GM19395 (cell line): Measurements from ENCODE around the gene PGA3.
"Not testable (repeated sequence)": the region's sequence is repeated elsewhere in the genome, so short reads cannot be mapped to it uniquely, and the experiment has no call there.

Source experiments
- ATAC-seq: cut with Tn5 transposase; IDR thresholded peaks from one replicate; pipeline ENCODE4 v1.9.1; 2021; ENCODE audit warnings: mild to moderate bottlenecking, moderate library complexity; ENCODE audit not compliant: unreplicated experiment

PGA3 gene

DNA sequence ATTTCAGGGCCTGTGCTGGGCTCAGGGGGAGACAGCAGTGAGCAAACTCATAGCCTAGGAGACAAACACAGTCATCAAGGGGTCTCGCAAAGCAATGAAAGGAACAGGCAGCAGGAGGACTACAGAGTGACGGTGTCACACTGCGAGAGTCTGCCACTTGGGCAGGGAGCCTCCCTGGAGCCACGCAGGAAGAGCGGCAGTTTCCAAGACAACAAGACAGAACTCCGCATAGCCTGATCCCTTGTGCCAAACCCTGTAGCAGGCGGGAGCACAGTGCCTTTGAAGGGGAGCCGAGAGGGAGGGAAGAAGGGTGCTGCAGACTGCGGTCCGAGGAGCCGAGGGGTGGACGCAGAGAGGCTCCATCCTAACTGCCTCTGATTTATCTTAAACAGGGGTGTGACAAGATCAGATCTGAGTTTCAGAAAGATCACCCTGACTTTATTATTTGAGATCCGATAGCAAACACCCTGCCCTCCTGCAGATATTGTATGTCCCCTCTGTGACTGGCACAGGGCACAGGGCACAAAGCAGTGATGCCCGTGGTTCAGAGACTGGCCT is 1.3 kb downstream of the PGA3 start:
- not testable (repeated sequence) for ATAC-seq

DNA sequence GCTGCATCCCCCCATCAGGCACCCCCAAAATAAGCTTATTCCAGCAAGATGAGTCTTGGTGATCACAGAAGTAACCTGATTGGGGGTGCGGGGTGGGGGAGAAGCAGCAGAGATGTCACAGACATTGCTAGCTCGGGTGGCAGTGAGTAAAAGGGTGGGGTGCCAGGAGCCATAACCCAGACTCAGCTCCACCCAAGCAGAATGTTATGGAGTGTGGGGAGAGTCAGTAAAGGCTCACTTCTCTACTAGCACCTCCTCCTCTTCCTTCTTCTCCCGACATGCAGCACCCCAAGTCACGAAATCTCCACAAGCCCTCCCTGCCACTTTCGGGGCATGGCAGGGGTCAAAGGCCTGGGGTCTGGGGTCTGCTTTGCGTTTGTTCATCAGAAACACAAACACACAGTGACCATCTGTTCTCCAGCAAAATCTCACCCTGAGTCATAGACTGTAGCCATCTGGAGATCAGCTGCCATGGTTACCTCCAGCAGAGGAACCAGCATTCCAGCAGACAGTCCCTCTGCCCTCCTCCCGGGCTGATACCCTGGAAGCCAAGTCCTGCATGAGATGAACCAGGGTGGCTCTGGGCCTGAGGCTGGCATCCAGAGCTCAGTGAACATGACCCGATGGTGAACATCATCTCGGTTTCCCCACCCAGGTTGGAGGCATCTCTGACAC is 4.5 kb downstream of the PGA3 start:
- not testable (repeated sequence) for ATAC-seq

DNA sequence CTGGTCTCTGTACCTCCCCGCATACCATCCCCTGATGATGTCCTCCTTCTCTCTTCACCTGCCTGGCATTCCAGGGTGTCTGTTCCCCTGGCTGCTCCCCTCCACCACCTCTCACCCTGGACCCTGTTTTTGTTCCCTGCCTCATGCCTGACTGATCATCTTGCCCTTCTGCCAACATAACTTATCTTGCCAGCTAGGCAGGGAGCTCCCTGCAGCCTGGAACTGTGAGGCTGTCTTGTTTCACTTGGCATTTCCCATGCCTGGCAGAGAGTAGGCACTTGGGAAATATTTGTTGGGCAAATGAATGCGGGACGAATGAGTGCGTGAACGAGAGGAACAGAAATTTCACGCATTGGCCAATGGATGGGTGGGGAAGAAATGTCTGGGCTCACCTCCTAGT is 7.3 kb downstream of the PGA3 start:
- ATAC-seq: not testable (repeated sequence)

DNA sequence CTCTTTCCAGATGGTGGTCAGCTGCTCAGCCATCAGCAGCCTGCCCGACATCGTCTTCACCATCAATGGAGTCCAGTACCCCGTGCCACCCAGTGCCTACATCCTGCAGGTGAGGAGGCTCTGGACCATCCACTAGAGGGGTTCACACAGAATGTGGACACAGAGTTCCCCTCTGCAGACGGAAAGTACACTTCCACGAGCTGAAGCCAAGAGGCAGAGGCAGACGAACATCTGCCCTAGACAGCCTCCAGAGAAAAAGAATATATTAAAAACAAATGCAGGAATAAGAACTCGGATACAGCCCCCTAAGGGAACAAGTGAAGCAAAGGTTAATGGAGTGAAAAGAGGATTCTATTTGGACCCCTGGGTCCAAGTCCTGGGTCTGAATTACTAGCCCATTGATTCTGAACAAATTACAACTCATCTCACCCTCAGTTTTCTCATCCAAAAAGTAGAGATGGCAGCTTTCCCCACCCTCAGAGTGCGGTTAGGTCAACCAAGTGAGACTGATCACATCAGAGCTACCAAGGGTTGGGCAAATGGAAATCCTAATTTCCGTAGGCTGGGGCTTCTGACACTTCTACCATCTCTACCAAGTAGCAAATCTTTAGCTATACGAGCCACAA is 8.1 kb downstream of the PGA3 start:
- ATAC-seq: not testable (repeated sequence)

DNA sequence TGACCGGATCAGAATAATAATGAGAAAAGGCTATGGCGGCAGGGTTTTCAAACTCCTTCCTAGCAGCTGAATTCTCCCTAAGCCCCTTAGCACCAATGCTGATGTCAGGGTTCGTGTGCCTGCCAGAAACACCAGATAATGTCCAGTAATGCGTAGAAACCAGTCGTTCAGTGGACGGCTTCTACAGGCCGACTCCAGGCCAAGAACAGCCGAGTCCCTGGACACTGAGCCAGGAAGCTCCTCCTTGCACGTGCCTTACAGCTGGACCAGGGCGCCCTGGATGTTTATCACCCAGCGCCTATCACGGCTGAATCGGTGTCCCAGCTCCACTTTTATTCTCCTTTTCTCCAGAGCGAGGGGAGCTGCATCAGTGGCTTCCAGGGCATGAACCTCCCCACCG is 8.9 kb downstream of the PGA3 start:
- not testable (repeated sequence) for ATAC-seq

DNA sequence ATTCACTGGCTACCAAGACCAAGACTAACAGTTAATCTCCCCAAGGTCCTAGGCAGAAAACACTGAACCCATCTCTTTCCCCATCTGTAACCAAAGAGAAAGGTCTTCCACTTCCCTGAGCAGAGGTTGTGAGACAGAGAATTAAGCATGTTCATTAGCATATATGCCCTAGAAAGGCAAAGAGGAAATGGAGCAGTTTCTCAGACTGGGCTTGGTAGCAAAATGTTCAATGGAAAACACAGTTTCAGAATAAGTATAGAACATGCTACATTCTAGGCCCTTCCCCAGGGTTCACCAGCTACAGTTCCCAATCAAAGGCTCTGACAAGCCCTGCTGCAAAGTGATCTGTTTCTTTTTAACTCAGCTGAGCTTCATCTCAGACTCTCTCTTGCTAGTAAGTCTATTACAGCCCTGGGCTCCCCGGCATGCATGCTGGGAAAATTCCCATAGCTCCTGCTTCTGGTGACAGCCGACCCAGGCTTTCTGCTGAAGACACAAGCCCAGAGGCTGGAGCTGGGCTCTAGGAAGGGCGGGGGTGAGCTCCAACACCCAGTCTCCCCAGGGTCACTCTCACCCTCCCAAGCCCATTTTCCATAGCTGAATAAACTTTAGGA is 10.5 kb downstream of the PGA3 start:
- ATAC-seq: not testable (repeated sequence)

DNA sequence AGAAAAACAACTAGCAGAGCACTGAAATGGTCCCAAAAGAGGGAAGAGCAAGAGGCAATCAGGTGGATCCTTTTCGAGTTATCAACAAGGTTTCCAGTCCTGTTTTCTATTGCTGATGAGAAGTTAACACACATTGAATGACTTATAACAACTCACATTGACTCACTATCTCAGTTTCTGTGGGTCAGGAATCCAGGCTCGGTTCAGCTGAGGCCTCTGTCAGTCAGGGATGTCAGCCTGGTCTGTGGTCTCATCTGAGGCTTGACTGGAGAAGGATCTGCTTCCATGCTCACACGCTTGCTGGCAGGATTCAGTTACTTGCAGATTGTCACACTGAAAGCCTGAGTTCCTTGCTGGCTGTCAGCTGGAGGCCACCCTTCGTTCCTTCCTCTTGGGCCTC is 15.0 kb downstream of the PGA3 start:
- not testable (repeated sequence) for ATAC-seq

DNA sequence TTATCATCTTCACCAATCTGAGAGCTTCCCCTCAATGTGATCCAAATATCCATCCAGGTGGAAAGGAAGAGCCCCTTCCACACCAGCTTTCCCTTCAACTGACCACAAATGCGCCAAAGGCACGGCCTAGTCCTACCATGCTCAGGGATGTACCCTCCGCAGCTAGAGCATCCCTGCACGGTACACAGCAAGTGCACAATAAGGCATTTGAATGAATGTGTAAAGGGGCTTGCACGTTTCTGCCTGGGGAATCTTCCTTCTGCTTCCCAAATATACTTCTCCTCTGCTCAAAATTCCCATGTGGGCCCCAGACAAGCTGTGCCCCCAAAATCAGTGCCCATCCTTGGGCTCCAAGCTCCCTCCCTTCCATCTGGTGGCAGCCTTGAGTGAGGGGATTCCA is 15.7 kb downstream of the PGA3 start:
- not testable (repeated sequence) for ATAC-seq

DNA sequence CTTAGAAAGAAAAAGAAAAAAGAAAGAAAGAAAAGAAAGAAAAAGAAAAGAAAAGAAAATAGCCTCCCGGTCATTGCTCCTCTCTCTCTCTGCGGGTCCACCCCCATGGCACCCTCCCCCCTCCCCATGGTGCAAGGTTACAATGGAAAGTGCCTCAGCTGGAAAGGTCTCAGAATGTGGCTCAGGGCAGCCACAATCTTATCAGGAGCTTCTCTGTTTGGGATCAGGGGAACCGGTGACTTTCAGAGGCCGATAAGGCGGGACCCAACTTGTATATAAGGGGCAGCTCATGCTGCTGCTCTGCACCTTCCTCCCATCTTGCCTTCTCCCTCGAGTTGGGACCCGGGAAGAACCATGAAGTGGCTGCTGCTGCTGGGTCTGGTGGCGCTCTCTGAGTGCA is 18.7 kb downstream of the PGA3 start, which contains the start of gene PGA4:
Gene PGA4 (plus strand): TSS at position 301 of the 400 bp plus-strand sequence. CDS start 54 bp downstream, at position 355.
- ATAC-seq: not testable (repeated sequence)

DNA sequence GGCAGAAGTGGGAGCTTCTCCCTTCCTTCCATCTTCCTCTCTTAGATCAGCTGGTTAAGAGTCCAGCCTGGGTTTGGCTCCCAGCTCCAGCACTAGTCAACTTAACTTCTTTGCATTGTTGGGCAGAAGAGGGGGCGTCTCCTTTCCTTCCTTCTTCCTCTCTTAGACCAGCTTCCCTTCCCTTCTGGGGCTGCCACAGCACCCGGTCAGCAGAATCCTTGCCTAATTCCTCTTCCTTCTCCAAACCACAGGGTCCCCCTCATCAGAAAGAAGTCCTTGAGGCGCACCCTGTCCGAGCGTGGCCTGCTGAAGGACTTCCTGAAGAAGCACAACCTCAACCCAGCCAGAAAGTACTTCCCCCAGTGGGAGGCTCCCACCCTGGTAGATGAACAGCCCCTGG is 19.4 kb downstream of the PGA3 start:
- ATAC-seq: not testable (repeated sequence)

DNA sequence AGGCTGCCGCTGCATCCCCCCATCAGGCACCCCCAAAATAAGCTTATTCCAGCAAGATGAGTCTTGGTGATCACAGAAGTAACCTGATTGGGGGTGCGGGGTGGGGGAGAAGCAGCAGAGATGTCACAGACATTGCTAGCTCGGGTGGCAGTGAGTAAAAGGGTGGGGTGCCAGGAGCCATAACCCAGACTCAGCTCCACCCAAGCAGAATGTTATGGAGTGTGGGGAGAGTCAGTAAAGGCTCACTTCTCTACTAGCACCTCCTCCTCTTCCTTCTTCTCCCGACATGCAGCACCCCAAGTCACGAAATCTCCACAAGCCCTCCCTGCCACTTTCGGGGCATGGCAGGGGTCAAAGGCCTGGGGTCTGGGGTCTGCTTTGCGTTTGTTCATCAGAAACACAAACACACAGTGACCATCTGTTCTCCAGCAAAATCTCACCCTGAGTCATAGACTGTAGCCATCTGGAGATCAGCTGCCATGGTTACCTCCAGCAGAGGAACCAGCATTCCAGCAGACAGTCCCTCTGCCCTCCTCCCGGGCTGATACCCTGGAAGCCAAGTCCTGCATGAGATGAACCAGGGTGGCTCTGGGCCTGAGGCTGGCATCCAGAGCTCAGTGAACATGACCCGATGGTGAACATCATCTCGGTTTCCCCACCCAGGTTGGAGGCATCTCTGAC is 23.3 kb downstream of the PGA3 start:
- ATAC-seq: not testable (repeated sequence)

DNA sequence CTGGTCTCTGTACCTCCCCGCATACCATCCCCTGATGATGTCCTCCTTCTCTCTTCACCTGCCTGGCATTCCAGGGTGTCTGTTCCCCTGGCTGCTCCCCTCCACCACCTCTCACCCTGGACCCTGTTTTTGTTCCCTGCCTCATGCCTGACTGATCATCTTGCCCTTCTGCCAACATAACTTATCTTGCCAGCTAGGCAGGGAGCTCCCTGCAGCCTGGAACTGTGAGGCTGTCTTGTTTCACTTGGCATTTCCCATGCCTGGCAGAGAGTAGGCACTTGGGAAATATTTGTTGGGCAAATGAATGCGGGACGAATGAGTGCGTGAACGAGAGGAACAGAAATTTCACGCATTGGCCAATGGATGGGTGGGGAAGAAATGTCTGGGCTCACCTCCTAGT is 26.1 kb downstream of the PGA3 start:
- ATAC-seq: not testable (repeated sequence)

DNA sequence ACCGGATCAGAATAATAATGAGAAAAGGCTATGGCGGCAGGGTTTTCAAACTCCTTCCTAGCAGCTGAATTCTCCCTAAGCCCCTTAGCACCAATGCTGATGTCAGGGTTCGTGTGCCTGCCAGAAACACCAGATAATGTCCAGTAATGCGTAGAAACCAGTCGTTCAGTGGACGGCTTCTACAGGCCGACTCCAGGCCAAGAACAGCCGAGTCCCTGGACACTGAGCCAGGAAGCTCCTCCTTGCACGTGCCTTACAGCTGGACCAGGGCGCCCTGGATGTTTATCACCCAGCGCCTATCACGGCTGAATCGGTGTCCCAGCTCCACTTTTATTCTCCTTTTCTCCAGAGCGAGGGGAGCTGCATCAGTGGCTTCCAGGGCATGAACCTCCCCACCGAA is 27.7 kb downstream of the PGA3 start:
- ATAC-seq: not testable (repeated sequence)

DNA sequence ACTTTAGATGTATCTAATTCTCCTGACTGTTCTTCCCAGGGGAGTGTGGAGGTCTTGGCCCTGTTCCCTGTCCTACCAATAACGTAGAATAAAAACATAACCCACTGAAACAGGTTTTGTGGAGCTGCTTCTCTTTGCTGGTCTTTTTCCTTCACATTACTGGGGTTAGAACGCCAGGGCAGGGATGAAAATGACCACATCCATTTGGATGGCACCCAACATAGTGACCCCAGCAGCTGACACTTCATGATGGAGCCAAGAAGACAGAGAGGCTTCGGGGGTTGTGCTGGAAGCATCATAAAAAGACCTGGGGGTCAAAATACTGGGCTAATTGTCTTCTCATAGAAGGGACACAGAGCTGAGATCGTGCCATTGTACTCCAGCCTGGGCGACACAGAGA is 28.3 kb downstream of the PGA3 start:
- ATAC-seq: not testable (repeated sequence)

DNA sequence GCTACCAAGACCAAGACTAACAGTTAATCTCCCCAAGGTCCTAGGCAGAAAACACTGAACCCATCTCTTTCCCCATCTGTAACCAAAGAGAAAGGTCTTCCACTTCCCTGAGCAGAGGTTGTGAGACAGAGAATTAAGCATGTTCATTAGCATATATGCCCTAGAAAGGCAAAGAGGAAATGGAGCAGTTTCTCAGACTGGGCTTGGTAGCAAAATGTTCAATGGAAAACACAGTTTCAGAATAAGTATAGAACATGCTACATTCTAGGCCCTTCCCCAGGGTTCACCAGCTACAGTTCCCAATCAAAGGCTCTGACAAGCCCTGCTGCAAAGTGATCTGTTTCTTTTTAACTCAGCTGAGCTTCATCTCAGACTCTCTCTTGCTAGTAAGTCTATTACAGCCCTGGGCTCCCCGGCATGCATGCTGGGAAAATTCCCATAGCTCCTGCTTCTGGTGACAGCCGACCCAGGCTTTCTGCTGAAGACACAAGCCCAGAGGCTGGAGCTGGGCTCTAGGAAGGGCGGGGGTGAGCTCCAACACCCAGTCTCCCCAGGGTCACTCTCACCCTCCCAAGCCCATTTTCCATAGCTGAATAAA is 29.3 kb downstream of the PGA3 start:
- ATAC-seq: not testable (repeated sequence)

DNA sequence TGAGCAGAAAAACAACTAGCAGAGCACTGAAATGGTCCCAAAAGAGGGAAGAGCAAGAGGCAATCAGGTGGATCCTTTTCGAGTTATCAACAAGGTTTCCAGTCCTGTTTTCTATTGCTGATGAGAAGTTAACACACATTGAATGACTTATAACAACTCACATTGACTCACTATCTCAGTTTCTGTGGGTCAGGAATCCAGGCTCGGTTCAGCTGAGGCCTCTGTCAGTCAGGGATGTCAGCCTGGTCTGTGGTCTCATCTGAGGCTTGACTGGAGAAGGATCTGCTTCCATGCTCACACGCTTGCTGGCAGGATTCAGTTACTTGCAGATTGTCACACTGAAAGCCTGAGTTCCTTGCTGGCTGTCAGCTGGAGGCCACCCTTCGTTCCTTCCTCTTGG is 33.8 kb downstream of the PGA3 start:
- ATAC-seq: not testable (repeated sequence)

DNA sequence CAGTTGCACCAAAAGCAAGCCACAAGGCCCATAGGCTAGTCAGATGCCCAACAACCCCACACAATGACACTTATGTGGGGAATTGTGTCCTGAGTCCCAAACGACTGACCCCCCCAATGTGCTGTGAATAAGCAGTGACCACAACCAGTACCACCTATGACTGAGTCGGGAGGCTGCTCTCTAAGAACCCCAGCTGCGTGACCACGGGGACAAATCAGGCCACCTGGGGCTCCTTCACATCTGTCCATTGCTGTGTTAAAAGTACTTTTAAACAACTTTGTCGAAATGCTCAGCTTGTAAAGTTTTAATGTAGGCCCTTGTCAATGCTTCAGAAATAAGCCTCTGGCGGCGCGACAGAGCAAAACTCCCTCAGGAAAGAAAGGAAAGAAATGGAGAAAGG is 37.0 kb downstream of the PGA3 start:
- ATAC-seq: not testable (repeated sequence)

DNA sequence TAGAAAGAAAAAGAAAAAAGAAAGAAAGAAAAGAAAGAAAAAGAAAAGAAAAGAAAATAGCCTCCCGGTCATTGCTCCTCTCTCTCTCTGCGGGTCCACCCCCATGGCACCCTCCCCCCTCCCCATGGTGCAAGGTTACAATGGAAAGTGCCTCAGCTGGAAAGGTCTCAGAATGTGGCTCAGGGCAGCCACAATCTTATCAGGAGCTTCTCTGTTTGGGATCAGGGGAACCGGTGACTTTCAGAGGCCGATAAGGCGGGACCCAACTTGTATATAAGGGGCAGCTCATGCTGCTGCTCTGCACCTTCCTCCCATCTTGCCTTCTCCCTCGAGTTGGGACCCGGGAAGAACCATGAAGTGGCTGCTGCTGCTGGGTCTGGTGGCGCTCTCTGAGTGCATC is 37.6 kb downstream of the PGA3 start, which contains the start of gene PGA5:
Gene PGA5 (plus strand): TSS at position 301 of the 400 bp plus-strand sequence. CDS start 52 bp downstream, at position 353.
- not testable (repeated sequence) for ATAC-seq

DNA sequence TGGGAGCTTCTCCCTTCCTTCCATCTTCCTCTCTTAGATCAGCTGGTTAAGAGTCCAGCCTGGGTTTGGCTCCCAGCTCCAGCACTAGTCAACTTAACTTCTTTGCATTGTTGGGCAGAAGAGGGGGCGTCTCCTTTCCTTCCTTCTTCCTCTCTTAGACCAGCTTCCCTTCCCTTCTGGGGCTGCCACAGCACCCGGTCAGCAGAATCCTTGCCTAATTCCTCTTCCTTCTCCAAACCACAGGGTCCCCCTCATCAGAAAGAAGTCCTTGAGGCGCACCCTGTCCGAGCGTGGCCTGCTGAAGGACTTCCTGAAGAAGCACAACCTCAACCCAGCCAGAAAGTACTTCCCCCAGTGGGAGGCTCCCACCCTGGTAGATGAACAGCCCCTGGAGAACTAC is 38.2 kb downstream of the PGA3 start:
- ATAC-seq: not testable (repeated sequence)

DNA sequence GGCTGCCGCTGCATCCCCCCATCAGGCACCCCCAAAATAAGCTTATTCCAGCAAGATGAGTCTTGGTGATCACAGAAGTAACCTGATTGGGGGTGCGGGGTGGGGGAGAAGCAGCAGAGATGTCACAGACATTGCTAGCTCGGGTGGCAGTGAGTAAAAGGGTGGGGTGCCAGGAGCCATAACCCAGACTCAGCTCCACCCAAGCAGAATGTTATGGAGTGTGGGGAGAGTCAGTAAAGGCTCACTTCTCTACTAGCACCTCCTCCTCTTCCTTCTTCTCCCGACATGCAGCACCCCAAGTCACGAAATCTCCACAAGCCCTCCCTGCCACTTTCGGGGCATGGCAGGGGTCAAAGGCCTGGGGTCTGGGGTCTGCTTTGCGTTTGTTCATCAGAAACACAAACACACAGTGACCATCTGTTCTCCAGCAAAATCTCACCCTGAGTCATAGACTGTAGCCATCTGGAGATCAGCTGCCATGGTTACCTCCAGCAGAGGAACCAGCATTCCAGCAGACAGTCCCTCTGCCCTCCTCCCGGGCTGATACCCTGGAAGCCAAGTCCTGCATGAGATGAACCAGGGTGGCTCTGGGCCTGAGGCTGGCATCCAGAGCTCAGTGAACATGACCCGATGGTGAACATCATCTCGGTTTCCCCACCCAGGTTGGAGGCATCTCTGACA is 42.1 kb downstream of the PGA3 start:
- ATAC-seq: not testable (repeated sequence)
